Mesodermal cell (in vitro differentiated cells): ENCODE data around the gene PTPN14.

Experiments
- H3K27ac ChIP-seq: 2 replicates; pipeline ENCODE4 v1.7.0; 2013; ENCODE audit warnings: mild to moderate bottlenecking, low read depth, low read length, moderate library complexity; ENCODE audit not compliant: severe bottlenecking
- H3K36me3 ChIP-seq: 2 replicates; pipeline ENCODE4 v1.7.1; 2013; ENCODE audit warnings: mild to moderate bottlenecking, low read length, moderate library complexity; ENCODE audit not compliant: control insufficient read depth, insufficient read depth
- H3K4me1 ChIP-seq: one replicate; pipeline ENCODE4 v1.7.1; 2013; ENCODE audit warnings: mild to moderate bottlenecking, low read length; ENCODE audit not compliant: insufficient read depth, control insufficient read depth, poor library complexity, severe bottlenecking
- H3K4me3 ChIP-seq: 2 replicates; pipeline ENCODE4 v1.7.0; 2013; ENCODE audit warnings: low read length, control low read depth, mild to moderate bottlenecking; ENCODE audit not compliant: insufficient read depth, poor library complexity, severe bottlenecking; ENCODE audit errors: extremely low read depth
- H3K9me3 ChIP-seq: 2 replicates; pipeline ENCODE4 v1.7.1; 2013; ENCODE audit warnings: mild to moderate bottlenecking, low read length, moderate library complexity; ENCODE audit not compliant: control insufficient read depth
- WGBS, 2 experiments: methylation state at CpG; one replicate each; pipeline ENCODE4 v1.1.5; 2013; ENCODE audit warnings: missing lambda C conversion rate in 2 of 2; ENCODE audit not compliant: insufficient coverage in 2 of 2; 5-methylcytosine and 5-hydroxymethylcytosine counted together

The PTPN14 gene

DNA sequence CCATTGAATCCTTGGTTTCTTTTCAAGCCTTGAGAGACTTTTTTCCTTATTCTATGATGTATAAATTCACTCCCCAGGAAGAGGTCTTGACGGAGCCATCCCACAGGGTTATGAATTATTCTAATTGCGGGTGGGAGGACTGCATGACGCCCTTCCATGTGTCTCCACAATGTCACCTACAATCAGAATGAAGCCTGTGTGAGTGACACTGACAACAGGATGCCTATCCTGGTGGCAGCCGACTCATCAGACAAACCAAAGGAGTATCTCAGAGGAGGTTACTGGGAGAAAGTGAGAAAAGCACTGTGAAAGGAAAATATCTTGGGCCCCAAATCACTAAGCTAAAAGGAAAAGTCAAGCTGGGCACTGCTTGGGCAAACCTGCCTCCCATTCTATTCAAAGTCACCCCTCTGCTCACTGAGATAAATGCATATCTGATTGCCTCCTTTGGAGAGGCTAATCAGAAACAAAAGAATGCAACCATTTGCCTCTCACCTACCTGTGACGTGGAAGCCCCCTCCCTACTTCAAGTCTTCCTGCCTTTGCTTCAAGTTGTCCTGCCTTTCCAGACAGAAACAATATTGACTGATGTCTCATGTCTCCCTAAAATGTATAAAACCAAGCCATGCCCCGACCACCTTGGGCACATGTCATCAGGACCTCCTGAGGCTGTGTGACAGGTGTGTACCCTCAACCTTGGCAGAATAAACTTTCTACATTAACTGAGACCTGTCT, 172.0 kb downstream of the PTPN14 start:
- Histone ChIP-seq H3K36me3 (peaks cover 80% of the 10 kb centered on the region), H3K9me3 (no peaks in the 10 kb centered on the region), H3K4me1 (peaks cover 16% of the 10 kb centered on the region), H3K4me3 (no peak overlapping the region), H3K27ac (no peak overlapping the region)
- WGBS, 2 experiments: 91% methylated on average over 2 to 4 of the region's 6 CpGs

DNA sequence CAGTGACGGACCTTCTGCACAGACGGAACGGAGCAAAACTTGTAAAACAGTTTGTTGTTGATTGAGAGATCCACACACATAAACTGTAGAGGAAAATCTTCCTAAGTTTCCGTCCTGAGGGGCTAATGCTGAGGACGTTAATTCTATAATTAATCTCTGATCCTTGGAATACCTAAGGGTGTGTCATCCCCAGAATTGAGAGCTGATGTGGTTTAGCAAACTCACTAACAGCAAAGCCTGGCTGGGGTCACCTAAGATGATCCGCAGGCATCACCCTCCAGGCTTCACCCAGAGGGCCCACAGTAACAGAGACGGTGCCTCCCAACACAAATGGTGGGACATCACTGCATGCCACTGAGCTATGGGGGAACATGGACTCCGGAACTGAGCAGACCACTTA, 172.9 kb downstream of the PTPN14 start:
- 90 to 100% methylated on average over 1 to 4 of the region's 8 CpGs for WGBS, 2 experiments
- H3K4me3 ChIP-seq: no peak overlapping the region
- peaks cover 16% of the 10 kb centered on the region for H3K4me1 ChIP-seq
- peaks cover 80% of the 10 kb centered on the region for H3K36me3 ChIP-seq
- no peaks in the 10 kb centered on the region for H3K9me3 ChIP-seq
- H3K27ac ChIP-seq: peak overlapping the region; percentile 77

DNA sequence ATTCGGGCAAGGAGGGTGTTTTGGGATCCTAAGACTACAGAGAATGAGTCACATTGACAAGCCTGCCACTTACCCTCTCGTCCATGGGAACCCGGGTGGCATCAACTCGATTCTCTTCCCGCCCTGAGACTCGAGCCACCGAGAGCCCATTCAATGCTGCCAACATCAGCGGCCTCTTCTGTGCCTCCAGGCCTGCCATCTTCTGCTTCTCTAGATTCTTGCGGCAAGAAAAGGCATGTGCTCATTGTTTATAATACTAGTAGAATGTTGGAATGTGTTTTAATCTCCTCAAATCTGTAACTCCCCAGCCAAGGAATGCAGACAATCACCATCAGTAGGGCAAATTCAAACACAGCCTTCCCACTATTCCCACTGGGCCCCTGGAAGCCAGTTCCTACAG, 173.5 kb downstream of the PTPN14 start:
- Histone ChIP-seq H3K36me3 (peaks cover 80% of the 10 kb centered on the region), H3K27ac (peak overlapping the region; percentile 77)

DNA sequence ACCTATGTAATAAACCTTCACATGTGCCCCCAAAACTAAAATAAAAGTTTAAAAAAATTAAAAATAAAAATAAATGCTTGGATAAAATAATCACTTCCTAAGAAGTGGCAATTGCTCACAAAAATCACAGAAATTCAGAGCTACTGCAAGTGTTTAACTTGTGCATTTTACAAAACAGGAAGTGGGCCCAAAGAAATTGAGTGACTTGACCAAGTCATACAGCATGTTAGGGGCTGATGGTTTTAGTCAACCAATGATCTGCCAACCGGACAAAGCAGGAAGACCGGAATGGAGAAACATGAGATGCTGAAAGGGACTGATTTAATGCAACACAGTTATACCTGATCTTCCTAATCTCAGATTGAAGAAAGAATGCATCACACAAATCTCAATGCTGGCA, 173.9 kb downstream of the PTPN14 start:
- H3K36me3 ChIP-seq: peaks cover 79% of the 10 kb centered on the region
- 100% methylated on average over 1 of the region's 2 CpGs; no CpG with 5 or more reads in 1 of the 2 experiments for WGBS, 2 experiments
- no peak overlapping the region for H3K27ac ChIP-seq
- peaks cover 16% of the 10 kb centered on the region for H3K4me1 ChIP-seq
- no peaks in the 10 kb centered on the region for H3K9me3 ChIP-seq
- H3K4me3 ChIP-seq: no peak overlapping the region

More for the DNA sequence above, 173.5 kb downstream of the PTPN14 start:
- 96 to 100% methylated on average over 4 to 7 of the region's 9 CpGs for WGBS, 2 experiments
- no peak overlapping the region for H3K4me3 ChIP-seq
- peaks cover 16% of the 10 kb centered on the region for H3K4me1 ChIP-seq
- H3K9me3 ChIP-seq: no peaks in the 10 kb centered on the region

DNA sequence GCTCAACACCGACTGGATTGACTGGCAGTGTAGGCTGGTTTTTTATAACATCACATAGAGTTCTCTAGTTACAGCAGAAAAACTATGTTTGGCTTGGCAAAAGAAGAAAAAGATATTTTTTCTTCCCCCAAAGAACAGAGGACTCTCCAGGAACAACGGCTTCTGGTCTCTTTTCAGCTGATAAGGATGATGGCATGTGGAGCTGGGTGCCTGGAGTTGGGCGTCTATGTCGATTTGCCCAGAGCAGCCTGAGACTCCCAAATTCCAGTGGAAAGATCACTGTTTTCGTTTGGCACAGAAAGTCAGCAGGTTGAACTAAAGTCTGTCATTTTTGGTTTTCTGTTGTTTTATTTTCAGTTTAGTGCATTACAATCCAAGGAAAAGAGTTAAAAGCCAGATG, 179.3 kb downstream of the PTPN14 start:
- no peaks in the 10 kb centered on the region for H3K9me3 ChIP-seq
- 64 to 91% methylated on average over 3 of the region's 5 CpGs for WGBS, 2 experiments
- peak overlapping the region; percentile 46 for H3K27ac ChIP-seq
- H3K36me3 ChIP-seq: peaks cover 92% of the 10 kb centered on the region
- H3K4me3 ChIP-seq: no peak overlapping the region
- H3K4me1 ChIP-seq: no peaks in the 10 kb centered on the region

DNA sequence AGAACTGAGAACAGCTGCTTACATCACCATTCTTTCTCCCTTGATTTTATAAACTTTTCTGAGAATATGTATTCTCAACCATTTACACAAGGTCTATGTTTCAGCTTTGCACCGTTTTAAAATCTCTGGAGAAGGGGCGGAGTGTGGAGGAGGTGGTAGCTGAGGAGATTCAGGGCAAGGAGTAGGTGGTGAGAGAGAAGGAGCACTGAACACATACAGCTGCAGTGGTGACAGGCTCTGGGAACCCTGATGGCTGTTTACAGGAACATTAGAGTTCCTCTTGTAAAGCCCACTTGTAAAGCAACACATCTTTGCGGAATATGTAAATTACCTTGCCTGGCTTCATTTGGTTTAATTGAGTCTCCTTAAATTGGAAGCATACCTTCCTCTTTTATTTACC, 180.8 kb downstream of the PTPN14 start:
- peaks cover 81% of the 10 kb centered on the region for H3K36me3 ChIP-seq
- WGBS, 2 experiments: 94 to 100% methylated on average over 1 to 2 of the region's 3 CpGs
- no peak overlapping the region for H3K27ac ChIP-seq

DNA sequence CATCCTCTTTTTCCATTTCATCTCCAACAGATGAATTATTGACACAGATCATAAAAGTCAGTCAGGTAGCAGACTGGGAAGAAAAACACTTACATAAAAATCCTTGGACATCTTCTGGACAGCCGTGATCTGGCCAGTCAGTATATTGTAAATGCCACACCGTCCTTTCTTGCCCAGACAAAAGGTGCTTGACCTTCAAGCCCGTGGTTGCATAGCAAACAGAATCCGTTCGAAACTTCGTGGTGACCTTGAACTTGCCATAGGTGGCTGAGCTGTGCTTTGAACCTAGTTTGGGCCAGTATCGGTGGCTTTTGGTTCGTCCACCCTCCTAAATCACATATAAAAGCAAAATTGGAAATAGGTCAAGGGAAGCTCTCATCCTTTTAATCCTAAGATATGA, 182.0 kb downstream of the PTPN14 start:
- peaks cover 80% of the 10 kb centered on the region for H3K36me3 ChIP-seq
- 97 to 100% methylated on average over 6 to 7 of the region's 8 CpGs for WGBS, 2 experiments
- H3K4me1 ChIP-seq: no peaks in the 10 kb centered on the region
- no peak overlapping the region for H3K4me3 ChIP-seq
- H3K9me3 ChIP-seq: no peaks in the 10 kb centered on the region
- H3K27ac ChIP-seq: no peak overlapping the region

More for the DNA sequence above, 180.8 kb downstream of the PTPN14 start:
- Histone ChIP-seq H3K9me3 (no peaks in the 10 kb centered on the region), H3K4me1 (no peaks in the 10 kb centered on the region), H3K4me3 (no peak overlapping the region)

DNA sequence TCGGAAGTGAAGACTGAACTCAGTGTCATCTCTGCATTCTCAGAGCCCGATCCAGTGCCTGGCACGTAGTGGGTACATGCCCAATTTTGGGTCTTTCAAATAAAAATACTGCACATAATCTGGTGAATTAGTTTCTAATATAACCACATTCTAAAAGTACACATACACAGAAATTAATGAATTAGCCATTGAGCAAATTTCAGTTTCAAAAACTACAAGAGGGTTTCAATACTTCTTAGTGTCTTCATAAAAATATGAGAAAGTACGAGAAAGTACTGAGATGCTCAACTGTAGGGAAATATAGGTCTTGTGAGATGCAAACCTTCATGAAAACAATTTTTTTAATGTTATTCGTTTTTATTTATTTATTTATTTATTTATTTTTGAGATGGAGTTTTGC, 183.6 kb downstream of the PTPN14 start:
- no peak overlapping the region for H3K4me3 ChIP-seq
- 75 to 100% methylated on average over 1 of the region's 5 CpGs for WGBS, 2 experiments
- peaks cover 80% of the 10 kb centered on the region for H3K36me3 ChIP-seq
- H3K4me1 ChIP-seq: no peaks in the 10 kb centered on the region
- no peaks in the 10 kb centered on the region for H3K9me3 ChIP-seq
- H3K27ac ChIP-seq: no peak overlapping the region

DNA sequence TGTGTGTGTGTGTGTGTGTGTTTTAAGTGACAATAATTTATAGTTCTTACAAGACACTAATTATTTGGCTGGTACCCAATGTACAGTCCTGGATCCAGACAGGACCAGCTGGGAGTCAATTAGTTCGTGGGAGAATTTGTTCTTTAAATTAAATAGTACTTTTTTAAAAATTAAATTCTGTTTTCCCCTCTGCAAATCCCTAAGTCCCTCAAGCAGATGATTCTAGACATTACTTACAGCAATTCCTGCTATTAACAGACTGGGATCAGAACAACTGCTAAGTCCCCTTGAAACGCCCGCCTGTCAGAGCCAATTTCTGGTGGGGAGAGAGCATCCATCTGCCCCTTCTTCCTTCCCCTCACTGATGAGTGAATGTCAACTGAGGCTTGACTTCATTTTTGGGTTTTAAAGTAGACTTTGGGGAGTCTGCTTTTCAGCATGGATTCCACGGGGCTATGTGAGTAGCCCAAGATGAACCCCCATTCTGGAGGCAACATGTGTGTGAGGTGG, 186.6 kb downstream of the PTPN14 start:
- H3K36me3 ChIP-seq: peaks cover 81% of the 10 kb centered on the region
- no peak overlapping the region for H3K27ac ChIP-seq
- H3K4me1 ChIP-seq: peaks cover 9% of the 10 kb centered on the region
- H3K4me3 ChIP-seq: no peak overlapping the region
- H3K9me3 ChIP-seq: no peaks in the 10 kb centered on the region
- no CpG with 5 or more reads among the region's 4 CpGs for WGBS, 2 experiments

DNA sequence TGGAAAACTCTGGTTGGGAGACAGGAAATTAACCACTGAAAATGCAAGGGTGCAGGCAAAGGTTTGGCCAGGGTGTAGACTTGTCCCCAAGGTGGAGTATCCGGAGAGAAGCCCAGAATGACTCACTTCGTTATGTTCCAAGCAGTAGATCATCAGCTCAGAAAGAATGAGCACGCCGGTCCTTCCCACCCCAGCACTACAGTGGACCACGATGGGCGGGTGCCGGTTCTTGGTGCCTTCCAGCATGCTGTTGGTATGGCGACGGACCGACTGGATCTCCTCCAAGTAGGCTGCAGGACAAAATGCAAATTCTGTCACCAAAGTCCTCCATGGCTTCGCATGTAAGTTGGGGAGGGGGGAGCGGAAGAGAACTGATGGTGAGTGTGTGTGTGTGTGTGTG, 187.0 kb downstream of the PTPN14 start:
- Histone ChIP-seq H3K36me3 (peaks cover 81% of the 10 kb centered on the region), H3K4me1 (peaks cover 9% of the 10 kb centered on the region), H3K27ac (no peak overlapping the region), H3K4me3 (no peak overlapping the region), H3K9me3 (no peaks in the 10 kb centered on the region)
- WGBS, 2 experiments: 91 to 96% methylated on average over 6 to 7 of the region's 12 CpGs

DNA sequence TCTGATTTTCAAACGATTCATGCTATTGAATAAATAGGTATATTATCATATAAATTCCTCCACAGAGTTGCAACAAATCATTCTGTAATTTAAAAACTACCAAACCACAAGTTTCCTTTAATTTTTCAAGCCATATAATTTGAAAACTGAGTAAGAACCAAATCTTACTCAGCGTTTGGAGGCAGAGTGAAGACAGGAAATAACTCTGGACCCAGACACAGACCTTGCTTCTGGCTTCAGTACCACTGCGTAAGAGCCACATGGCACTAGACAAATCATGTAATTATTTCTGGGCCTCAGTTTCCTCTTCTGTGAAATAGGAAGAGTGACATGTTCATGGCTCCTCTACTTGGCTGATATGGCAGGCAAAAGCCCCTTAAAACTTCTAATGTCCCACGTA, 188.0 kb downstream of the PTPN14 start:
- Histone ChIP-seq H3K4me3 (no peak overlapping the region), H3K27ac (no peak overlapping the region), H3K4me1 (peaks cover 9% of the 10 kb centered on the region), H3K36me3 (peaks cover 80% of the 10 kb centered on the region), H3K9me3 (no peaks in the 10 kb centered on the region)
- 77 to 80% methylated on average over 2 to 3 of the region's 4 CpGs for WGBS, 2 experiments
